Activated CD8-positive, alpha-beta memory T cell treated with anti-CD3 and anti-CD28 coated beads, Interleukin-2, amount 10 ng/mL, durations not matched to agents 7 days and 5 days (primary cell): Measurements from ENCODE around the gene METTL21C. TPM values are rescaled to one million over a fixed set of nuclear protein-coding genes. Genes with fewer than 3 reads are reported as not detected.

Source experiments
- ATAC-seq: fragments of 150-1000 bp; cut with Tn5 transposase; one replicate; pipeline ENCODE4 v1.10.0; 2021; ENCODE audit warnings: moderate library complexity
- CTCF ChIA-PET: fragments of 350-600 bp; sonication (Branson Sonifier 250); formaldehyde crosslinking; loops from one replicate; lab custom pipeline; 2021; ENCODE audit warnings: antibody characterized with exemption; lab: Charles Lee
- DNase-seq: peaks from one replicate; pipeline ENCODE4 v3.0.0-alpha.2; 2020
- H3K27ac Mint-ChIP-seq: one replicate; pipeline ENCODE4 v1.8.0; 2021; ENCODE audit warnings: mild to moderate bottlenecking, mixed read lengths
- H3K27me3 Mint-ChIP-seq: one replicate; pipeline ENCODE4 v1.8.0; 2021; ENCODE audit warnings: mixed read lengths
- H3K36me3 Mint-ChIP-seq: one replicate; pipeline ENCODE4 v1.8.0; 2021; ENCODE audit warnings: mild to moderate bottlenecking, mixed read lengths
- H3K4me1 Mint-ChIP-seq: one replicate; pipeline ENCODE4 v1.8.0; 2021; ENCODE audit warnings: mixed read lengths
- H3K4me3 Mint-ChIP-seq: one replicate; pipeline ENCODE4 v1.8.0; 2021; ENCODE audit warnings: mild to moderate bottlenecking, moderate library complexity, mixed read lengths
- H3K9me3 Mint-ChIP-seq: one replicate; pipeline ENCODE4 v1.8.0; 2022; ENCODE audit warnings: low read depth, mixed read lengths
- total RNA-seq, 2 experiments: library from RNA; stranded (reverse); gene quantifications; one replicate each; pipeline ENCODE4 v1.2.3, GENCODE V29; 2021

Gene METTL21C
- total RNA-seq, 2 experiments from 2014 or later: not detected

DNA sequence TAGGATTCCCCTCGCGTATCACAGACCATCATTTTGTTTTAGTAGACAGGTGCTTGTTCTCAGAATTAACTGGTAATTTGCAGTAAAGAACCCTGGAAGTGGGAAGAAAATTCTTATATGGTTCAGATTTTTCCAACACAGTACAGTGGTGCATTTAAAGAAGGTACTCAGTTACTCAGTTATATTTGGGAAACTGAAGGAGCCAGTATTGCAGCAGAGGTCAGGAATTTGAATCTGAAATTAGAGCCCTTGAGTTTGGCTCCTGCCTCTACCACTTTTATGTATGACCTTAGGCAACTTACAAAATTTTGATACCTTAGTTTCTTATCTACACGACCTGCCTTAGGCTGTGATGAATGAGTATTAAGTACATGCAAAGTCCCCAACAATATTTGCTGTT, 19.7 kb downstream of the METTL21C start:
- ATAC-seq (no peak), DNase-seq (no peak)
- Mint-ChIP-seq H3K4me3 (no peak overlapping the region), H3K36me3 (peaks cover 47% of the 10 kb centered on the region), H3K4me1 (peaks cover 9% of the 10 kb centered on the region), H3K27me3 (no peaks in the 10 kb centered on the region), H3K9me3 (no peaks in the 10 kb centered on the region), H3K27ac (no peak overlapping the region)
- CTCF ChIA-PET: no interaction called here

DNA sequence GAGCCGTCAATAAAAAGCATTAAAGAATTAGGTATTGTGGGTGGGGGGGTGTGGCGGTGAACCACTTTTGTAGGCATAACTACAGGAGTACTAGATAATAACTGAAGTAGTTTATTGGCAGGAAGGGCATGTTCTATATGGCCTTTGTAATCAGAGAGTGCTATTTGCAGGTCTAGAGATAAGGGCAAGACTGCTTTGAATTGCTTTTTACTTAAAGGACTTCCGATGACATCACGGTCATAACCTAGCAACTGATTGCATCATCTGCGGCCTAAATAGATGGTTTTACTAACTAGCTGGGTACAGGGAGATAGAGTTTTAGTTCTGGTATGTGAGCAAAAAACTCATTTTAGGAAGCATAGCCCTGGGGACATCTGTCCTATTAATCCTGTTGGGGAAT, 24.7 kb downstream of the METTL21C start:
- no peak overlapping the region for H3K4me3 Mint-ChIP-seq
- H3K36me3 Mint-ChIP-seq: peaks cover 62% of the 10 kb centered on the region
- no peak for DNase-seq
- CTCF ChIA-PET: interaction anchor here (1.6 kb wide), 1 partner anchor 91 kb away, joined by 4 read pairs; no protein-coding TSS in a partner anchor
- no peak overlapping the region for H3K27ac Mint-ChIP-seq
- ATAC-seq: no peak
- H3K27me3 Mint-ChIP-seq: no peaks in the 10 kb centered on the region
- H3K4me1 Mint-ChIP-seq: no peaks in the 10 kb centered on the region
- H3K9me3 Mint-ChIP-seq: peaks cover 2% of the 10 kb centered on the region

DNA sequence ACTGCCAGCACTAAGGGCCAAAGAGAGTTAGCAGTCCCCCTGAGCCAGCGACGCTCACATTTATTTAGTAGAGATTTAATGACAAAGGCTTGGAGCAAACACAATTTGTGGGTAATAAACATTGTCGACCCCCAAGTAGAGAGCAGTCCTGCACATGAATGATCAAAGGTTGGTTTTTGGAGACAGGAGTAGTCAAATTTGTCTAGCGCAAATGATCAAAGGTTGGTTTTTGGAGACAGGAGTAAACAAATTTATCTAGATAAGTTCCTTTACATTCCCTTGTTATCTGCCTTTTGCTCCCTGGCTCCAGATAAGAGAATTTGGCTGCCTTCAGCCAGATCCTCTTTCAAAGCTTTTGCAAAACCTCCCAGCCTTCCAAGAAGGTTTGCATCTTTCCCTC, 26.9 kb downstream of the METTL21C start:
- Mint-ChIP-seq H3K4me1 (no peaks in the 10 kb centered on the region), H3K9me3 (peaks cover 2% of the 10 kb centered on the region), H3K27ac (no peak overlapping the region), H3K27me3 (no peaks in the 10 kb centered on the region), H3K36me3 (peaks cover 69% of the 10 kb centered on the region), H3K4me3 (no peak overlapping the region)
- DNase-seq (no peak), ATAC-seq (no peak)
- CTCF ChIA-PET: no interaction called here

DNA sequence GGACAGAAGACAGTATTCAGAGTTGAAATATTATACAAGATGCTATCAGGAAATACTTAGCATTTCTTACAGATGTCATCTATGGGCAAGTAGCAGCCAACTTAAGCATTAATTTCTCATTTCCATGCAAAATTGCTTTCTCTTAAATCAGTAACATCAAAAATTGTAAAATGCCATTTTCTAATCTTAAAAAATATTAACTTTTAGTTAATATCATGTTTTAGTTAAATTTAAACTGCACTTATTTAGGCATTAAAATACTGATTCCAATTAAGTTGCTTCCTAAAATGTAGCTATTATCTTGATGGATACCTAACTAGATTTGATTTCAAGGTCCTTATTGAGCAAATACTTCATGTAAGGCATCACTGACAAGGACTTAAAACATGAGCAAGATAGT, 27.8 kb downstream of the METTL21C start:
- Mint-ChIP-seq H3K36me3 (peaks cover 73% of the 10 kb centered on the region), H3K9me3 (peaks cover 2% of the 10 kb centered on the region), H3K4me1 (no peaks in the 10 kb centered on the region), H3K27ac (no peak overlapping the region), H3K27me3 (no peaks in the 10 kb centered on the region), H3K4me3 (no peak overlapping the region)
- CTCF ChIA-PET: interaction anchor here (0.8 kb wide), 1 partner anchor 9 kb away, joined by 3 read pairs; no protein-coding TSS in a partner anchor
- no peak for ATAC-seq
- no peak for DNase-seq

DNA sequence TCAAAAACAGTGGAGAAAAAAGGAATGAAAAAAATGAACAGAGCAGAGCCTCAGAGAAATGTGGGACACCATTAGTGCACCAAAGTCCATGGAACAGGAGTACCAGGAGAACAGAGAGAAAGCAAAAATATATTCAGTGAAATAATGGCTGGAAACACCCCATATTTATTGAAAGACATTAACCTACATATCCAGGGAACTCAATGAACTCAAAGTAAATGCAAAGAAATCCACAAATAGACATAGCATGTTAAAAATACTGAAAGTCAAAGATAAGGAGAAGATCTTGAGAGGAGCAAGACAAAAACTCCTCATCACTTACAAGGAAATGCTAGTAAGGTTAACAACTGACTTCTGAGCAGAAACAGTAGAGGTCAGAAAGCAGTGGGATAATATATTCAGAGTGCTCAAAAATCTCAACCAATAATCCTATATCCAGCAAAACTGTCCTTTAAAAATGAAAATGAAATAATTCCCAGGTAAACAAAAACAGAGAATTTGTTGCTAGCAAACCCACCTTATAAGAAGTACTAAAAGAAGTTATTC, 35.6 kb downstream of the METTL21C start:
- DNase-seq (no peak), ATAC-seq (no peak)
- peaks cover 5% of the 10 kb centered on the region for H3K9me3 Mint-ChIP-seq
- H3K4me3 Mint-ChIP-seq: no peak overlapping the region
- H3K36me3 Mint-ChIP-seq: peaks cover 51% of the 10 kb centered on the region
- no peaks in the 10 kb centered on the region for H3K4me1 Mint-ChIP-seq
- peak overlapping the region; percentile 42 for H3K27ac Mint-ChIP-seq
- CTCF ChIA-PET: no interaction called here
- H3K27me3 Mint-ChIP-seq: no peaks in the 10 kb centered on the region

DNA sequence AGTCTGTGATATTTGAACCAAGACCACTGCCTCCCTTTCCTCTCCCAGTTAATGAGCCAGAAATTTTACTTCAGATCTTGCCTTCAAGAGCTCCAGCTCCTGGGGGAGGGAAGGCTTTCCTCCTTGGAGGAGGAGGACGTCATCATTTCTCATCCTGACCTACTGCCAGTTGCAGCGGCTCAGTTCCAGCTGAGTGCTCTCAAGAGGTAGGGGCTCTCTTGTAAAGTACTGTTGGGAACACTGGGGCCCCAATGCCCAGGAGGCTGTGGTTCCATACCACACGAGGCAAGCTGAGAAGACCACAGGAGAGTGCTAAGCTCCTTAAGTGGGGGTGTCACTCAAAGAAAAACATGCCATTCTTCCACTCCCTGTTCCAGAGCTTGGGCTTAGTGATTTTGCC, 36.2 kb downstream of the METTL21C start:
- no peaks in the 10 kb centered on the region for H3K4me1 Mint-ChIP-seq
- DNase-seq (no peak), ATAC-seq (no peak)
- H3K27me3 Mint-ChIP-seq: no peaks in the 10 kb centered on the region
- no peak overlapping the region for H3K27ac Mint-ChIP-seq
- no peak overlapping the region for H3K4me3 Mint-ChIP-seq
- CTCF ChIA-PET: interaction anchor here (1.0 to 1.2 kb wide), 2 partner anchors 8 to 67 kb away, joined by 3 read pairs; no protein-coding TSS in a partner anchor
- peaks cover 45% of the 10 kb centered on the region for H3K36me3 Mint-ChIP-seq
- H3K9me3 Mint-ChIP-seq: peaks cover 5% of the 10 kb centered on the region

DNA sequence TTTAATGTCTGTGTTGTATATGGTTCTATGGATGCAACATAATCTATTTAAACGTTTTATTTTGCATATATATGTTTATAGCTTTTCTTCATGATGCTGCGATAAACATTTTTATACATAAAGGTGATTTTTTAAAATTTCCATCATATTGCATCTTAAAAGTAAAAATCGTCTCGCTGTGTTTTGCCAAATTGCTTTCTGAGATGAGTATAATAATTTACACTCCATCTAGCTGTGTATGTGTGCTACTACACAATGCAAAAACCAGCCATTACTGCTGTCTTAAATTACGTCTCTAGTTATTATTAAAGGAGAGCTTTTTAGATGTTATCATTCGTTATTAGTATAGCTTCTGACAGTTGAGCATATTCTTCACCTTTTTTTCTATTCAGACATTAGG, 37.2 kb downstream of the METTL21C start:
- no peak overlapping the region for H3K27ac Mint-ChIP-seq
- no peaks in the 10 kb centered on the region for H3K27me3 Mint-ChIP-seq
- no peak overlapping the region for H3K4me3 Mint-ChIP-seq
- H3K36me3 Mint-ChIP-seq: peaks cover 45% of the 10 kb centered on the region
- CTCF ChIA-PET: interaction anchor here (0.6 to 1.2 kb wide), 5 partner anchors 9 to 190 kb away, joined by 3 to 4 read pairs (median 3); no protein-coding TSS in a partner anchor
- peaks cover 5% of the 10 kb centered on the region for H3K9me3 Mint-ChIP-seq
- no peaks in the 10 kb centered on the region for H3K4me1 Mint-ChIP-seq
- DNase-seq (no peak), ATAC-seq (no peak)

DNA sequence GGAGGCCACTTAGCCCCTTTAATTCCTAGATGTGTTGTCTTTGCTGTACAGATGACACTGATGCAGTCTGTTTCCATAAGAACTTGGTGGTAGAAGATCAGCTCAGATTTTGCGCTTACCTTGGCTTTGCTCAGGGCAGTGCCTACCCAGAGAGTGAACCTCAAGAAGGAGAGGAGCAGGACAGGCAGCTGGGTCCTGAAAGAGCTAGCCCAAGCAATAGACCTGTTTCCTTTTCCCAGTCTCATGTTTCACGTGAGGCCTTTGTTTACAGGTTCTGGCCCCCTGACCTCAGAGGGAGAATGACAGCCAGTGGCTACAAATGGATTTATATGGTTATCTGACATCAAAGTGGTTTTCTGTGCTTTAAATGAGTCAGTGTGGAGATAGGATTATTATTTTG, 40.1 kb downstream of the METTL21C start:
- Mint-ChIP-seq H3K36me3 (peaks cover 30% of the 10 kb centered on the region), H3K4me3 (no peak overlapping the region), H3K27ac (no peak overlapping the region), H3K27me3 (no peaks in the 10 kb centered on the region), H3K9me3 (peaks cover 5% of the 10 kb centered on the region), H3K4me1 (peaks cover 3% of the 10 kb centered on the region)
- CTCF ChIA-PET: no interaction called here
- DNase-seq (no peak), ATAC-seq (no peak)

DNA sequence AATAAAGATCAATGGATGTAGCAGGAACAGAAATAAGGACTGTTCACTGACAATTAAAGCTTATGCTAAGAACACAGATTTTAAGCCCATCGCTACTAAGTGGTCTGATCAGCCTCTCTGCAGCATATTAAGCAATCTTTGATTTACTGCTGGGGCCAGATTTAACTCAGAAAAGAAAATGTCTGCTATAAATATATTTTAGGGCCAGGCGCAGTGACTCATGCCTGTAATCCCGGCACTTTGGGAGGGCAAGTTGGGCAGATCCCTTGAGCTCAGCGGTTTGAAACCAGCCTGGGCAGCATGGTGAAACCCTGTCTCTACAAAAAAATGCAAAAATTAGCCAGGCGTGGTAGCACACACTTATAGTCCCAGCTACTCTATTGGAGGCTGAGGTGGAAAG, 43.0 kb downstream of the METTL21C start:
- Mint-ChIP-seq H3K4me3 (no peak overlapping the region), H3K27ac (no peak overlapping the region), H3K27me3 (no peaks in the 10 kb centered on the region), H3K9me3 (no peaks in the 10 kb centered on the region), H3K36me3 (peaks cover 26% of the 10 kb centered on the region), H3K4me1 (peaks cover 3% of the 10 kb centered on the region)
- ATAC-seq (no peak), DNase-seq (no peak)
- CTCF ChIA-PET: interaction anchor here (1.5 to 1.7 kb wide), 2 partner anchors 10 to 12 kb away, joined by 4 to 5 read pairs; no protein-coding TSS in a partner anchor

DNA sequence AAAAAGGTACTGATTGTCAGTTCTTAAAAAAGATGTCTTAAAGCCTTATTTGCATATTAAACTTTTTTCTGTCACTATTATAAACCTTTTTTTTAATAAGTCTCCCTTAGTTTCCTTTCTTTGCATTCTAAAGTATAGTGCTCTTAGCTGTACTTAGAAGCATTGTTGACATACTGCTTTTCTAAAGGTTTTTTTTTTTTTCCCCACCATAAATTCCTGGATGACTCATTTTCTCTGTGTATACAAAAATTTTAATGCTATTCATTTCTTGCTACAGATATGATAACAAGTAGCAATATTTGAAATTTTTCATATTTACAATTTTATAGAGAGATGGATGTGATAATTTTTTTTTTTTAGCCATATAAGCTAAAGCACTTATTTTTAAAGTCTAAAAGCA, 43.5 kb downstream of the METTL21C start:
- H3K9me3 Mint-ChIP-seq: no peaks in the 10 kb centered on the region
- H3K36me3 Mint-ChIP-seq: peaks cover 29% of the 10 kb centered on the region
- CTCF ChIA-PET: interaction anchor here (1.5 to 1.7 kb wide), 2 partner anchors 9 to 13 kb away, joined by 4 to 5 read pairs; no protein-coding TSS in a partner anchor
- no peak for ATAC-seq
- no peaks in the 10 kb centered on the region for H3K27me3 Mint-ChIP-seq
- H3K27ac Mint-ChIP-seq: no peak overlapping the region
- peaks cover 3% of the 10 kb centered on the region for H3K4me1 Mint-ChIP-seq
- DNase-seq: no peak
- no peak overlapping the region for H3K4me3 Mint-ChIP-seq

DNA sequence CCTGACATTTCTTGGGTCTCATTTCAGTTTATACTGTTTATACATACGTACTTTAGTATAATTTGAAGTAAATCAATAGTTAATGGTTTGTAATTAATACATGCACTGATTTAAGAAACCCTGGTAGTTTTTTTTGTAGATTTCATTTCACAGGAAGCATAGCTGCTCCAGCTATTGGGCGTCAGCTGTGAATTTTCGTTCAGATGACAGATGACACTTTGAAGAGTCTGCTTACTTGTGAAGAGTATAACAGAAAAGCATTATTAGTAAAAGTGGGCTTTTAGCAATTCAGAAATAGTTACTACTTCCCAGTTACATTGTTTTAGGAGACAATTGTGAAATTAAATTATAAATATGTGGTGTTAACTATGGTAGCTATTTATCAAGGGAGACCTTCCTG, 44.4 kb downstream of the METTL21C start:
- Mint-ChIP-seq H3K9me3 (no peaks in the 10 kb centered on the region), H3K36me3 (peaks cover 35% of the 10 kb centered on the region), H3K27ac (no peak overlapping the region), H3K27me3 (no peaks in the 10 kb centered on the region), H3K4me3 (no peak overlapping the region), H3K4me1 (peaks cover 3% of the 10 kb centered on the region)
- DNase-seq: no peak
- ATAC-seq: no peak
- CTCF ChIA-PET: interaction anchor here (1.7 kb wide), 1 partner anchor 8 kb away, joined by 4 read pairs; no protein-coding TSS in a partner anchor

DNA sequence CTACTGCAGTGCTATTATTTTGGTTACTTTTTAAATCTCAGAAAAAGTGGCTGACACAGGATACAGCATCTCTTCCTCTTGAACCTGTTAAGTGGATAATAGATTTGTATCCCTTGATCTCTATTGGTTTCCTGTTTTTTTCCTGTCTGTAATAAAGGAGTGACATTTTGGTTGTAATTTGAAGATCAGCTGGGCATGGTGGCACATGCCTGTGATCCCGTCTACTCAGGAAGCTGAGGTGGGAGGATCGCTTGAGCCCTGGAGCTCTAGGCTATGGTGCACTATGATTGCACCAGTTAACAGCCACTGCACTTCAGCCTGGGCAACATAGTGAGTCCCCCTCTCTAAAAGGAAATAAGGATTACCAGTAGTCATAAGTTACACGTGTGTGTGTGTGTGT, 46.8 kb downstream of the METTL21C start:
- ATAC-seq: no peak
- no peaks in the 10 kb centered on the region for H3K27me3 Mint-ChIP-seq
- DNase-seq: no peak
- H3K36me3 Mint-ChIP-seq: peaks cover 49% of the 10 kb centered on the region
- peaks cover 3% of the 10 kb centered on the region for H3K4me1 Mint-ChIP-seq
- peak overlapping the region; percentile 5 for H3K27ac Mint-ChIP-seq
- H3K4me3 Mint-ChIP-seq: no peak overlapping the region
- CTCF ChIA-PET: no interaction called here
- no peaks in the 10 kb centered on the region for H3K9me3 Mint-ChIP-seq

DNA sequence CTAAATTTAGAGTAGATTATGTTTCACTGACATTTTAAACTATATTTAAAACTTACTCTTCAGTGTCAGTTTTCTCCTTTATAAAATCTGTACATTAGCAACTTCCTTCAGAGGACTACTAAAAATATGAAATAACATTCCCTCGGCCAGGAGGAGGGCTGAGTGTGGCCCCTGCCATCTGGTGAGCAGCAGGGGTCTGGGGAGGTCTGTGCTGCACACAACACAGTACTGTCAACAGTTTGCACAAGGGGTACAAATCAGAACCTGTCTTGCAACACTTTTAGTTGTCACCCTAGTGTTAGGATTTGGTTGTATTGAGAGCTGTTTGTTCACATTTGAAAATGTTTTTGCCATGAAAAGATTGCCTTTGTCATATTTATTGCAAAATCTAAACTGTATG, 49.1 kb downstream of the METTL21C start:
- no peaks in the 10 kb centered on the region for H3K27me3 Mint-ChIP-seq
- H3K4me1 Mint-ChIP-seq: peaks cover under 1% of the 10 kb centered on the region
- H3K9me3 Mint-ChIP-seq: no peaks in the 10 kb centered on the region
- CTCF ChIA-PET: interaction anchor here (0.6 to 1.0 kb wide), 2 partner anchors 21 to 31 kb away, joined by 3 read pairs; no protein-coding TSS in a partner anchor
- no peak overlapping the region for H3K4me3 Mint-ChIP-seq
- DNase-seq (no peak), ATAC-seq (no peak)
- no peak overlapping the region for H3K27ac Mint-ChIP-seq
- peaks cover 51% of the 10 kb centered on the region for H3K36me3 Mint-ChIP-seq

DNA sequence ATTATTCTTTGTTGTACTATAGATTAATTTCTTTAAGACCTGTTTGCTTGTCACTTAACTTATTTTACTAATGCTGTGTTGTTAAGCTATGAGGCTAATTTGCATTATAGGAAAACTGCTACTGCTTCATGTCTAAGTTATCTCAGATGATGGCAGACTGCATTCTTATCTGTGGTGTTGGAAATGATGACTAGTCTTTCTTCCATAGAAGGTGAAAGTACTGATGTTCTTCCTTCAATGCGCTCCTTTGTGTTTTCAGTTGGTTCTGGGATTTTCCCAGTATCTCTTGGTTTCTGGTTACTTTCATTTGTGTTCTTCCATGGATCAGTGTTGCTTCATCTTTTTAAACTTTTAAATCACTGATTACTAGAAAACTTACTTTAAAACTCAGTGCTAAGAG, 51.2 kb downstream of the METTL21C start:
- ATAC-seq: no peak
- CTCF ChIA-PET: interaction anchor here (1.1 kb wide), 1 partner anchor 42 kb away, joined by 3 read pairs; no protein-coding TSS in a partner anchor
- Mint-ChIP-seq H3K9me3 (no peaks in the 10 kb centered on the region), H3K36me3 (peaks cover 50% of the 10 kb centered on the region), H3K4me3 (no peak overlapping the region), H3K4me1 (no peaks in the 10 kb centered on the region), H3K27ac (no peak overlapping the region), H3K27me3 (no peaks in the 10 kb centered on the region)
- DNase-seq: no peak
